Endothelial cell of umbilical vein (primary cell): ENCODE data around the gene PLCB4. TPM values are rescaled to one million over a fixed set of nuclear protein-coding genes. Genes with fewer than 3 reads are reported as not detected.

ENCODE experiments used
- BruUV-seq: library from RNA; stranded (reverse); fragments of 400-500 nt; replicated peaks from 2 replicates; lab custom pipeline; 2021; lab: Mats Ljungman, UMichigan
- CTCF ChIA-PET: fragments of 300-600, 350-600 bp; sonication (Branson Sonifier 250); formaldehyde crosslinking; loops from one replicate; lab custom pipeline; 2021; ENCODE audit warnings: antibody characterized with exemption, inconsistent platforms; lab: Charles Lee
- POLR2A ChIA-PET: fragments of 300-600, 350-600 bp; sonication (Branson Sonifier 250); formaldehyde crosslinking; loops from one replicate; lab custom pipeline; 2021; ENCODE audit warnings: antibody characterized with exemption, inconsistent platforms; lab: Charles Lee
- DNase-seq: peaks from one replicate; pipeline ENCODE4 v3.0.0-alpha.2; 2011; ENCODE audit warnings: low read depth, low spot score
- FAIRE-seq: peaks from 2 replicates; lab custom pipeline; 2011; peaks lifted over from hg19 to GRCh38; lab: Jason Lieb, UNC
- H2AFZ ChIP-seq: 2 replicates; pipeline ENCODE4 v1.6.0; 2012; ENCODE audit warnings: low read depth, low read length, control low read depth, inconsistent platforms
- H3K27ac ChIP-seq: 2 replicates; pipeline ENCODE4 v1.5.1; 2011; ENCODE audit warnings: low read depth, mild to moderate bottlenecking, control low read depth, low read length, moderate library complexity; ENCODE audit not compliant: insufficient read depth
- H3K27me3 ChIP-seq, 2 experiments: 2 replicates each; pipeline versions ENCODE4 v1.6.0 to v1.6.1; 2011; ENCODE audit warnings: low read length in 2 of 2, mixed read lengths in 1 of 2; ENCODE audit not compliant: control insufficient read depth in 2 of 2, insufficient read depth in 2 of 2
- H3K36me3 ChIP-seq, 2 experiments: 2 replicates in 1 of 2; 3 replicates in 1 of 2; pipeline ENCODE4 v1.5.1; 2011; ENCODE audit warnings: low read length in 2 of 2, mild to moderate bottlenecking in 1 of 2, moderate library complexity in 1 of 2; ENCODE audit not compliant: control insufficient read depth in 2 of 2, insufficient read depth in 2 of 2; ENCODE audit errors: extremely low read depth in 1 of 2
- H3K4me1 ChIP-seq: 3 replicates; pipeline ENCODE4 v1.5.1; 2011; ENCODE audit warnings: mild to moderate bottlenecking, low read length; ENCODE audit not compliant: control insufficient read depth, insufficient read depth; ENCODE audit errors: extremely low read depth
- H3K4me2 ChIP-seq: 2 replicates; pipeline ENCODE4 v1.6.1; 2011; ENCODE audit warnings: low read length, control low read depth, mixed read lengths; ENCODE audit not compliant: insufficient read depth
- H3K4me3 ChIP-seq, 3 experiments: fragments of 200-600 bp in 1 of 3; sonication (generic), shearing (Covaris generic) in 1 of 3; replicated peaks in 1 of 3; 2 replicates each; pipeline ENCODE4 v1.5.1; 2011 to 2016; ENCODE audit warnings: control low read depth in 3 of 3, low read length in 3 of 3, mild to moderate bottlenecking in 2 of 3, inconsistent platforms in 1 of 3, low read depth in 1 of 3, moderate library complexity in 1 of 3; ENCODE audit not compliant: insufficient read depth in 1 of 3
- H3K79me2 ChIP-seq: 2 replicates; pipeline ENCODE4 v1.6.0; 2012; ENCODE audit warnings: low read length, inconsistent platforms; ENCODE audit not compliant: control insufficient read depth, insufficient read depth
- H3K9ac ChIP-seq: replicated peaks from 2 replicates; pipeline ENCODE3; 2011; ENCODE audit warnings: low read length, control low read depth; ENCODE audit not compliant: insufficient read depth; ENCODE audit errors: extremely low read depth
- H3K9me1 ChIP-seq: replicated peaks from 3 replicates; pipeline ENCODE4 v1.6.0; 2011; ENCODE audit warnings: mild to moderate bottlenecking, low read length; ENCODE audit not compliant: control insufficient read depth, insufficient read depth; ENCODE audit errors: extremely low read depth
- H3K9me3 ChIP-seq: replicated peaks from 2 replicates; pipeline ENCODE4 v1.5.1; 2012; ENCODE audit warnings: low read length, inconsistent platforms; ENCODE audit not compliant: control insufficient read depth, insufficient read depth
- H4K20me1 ChIP-seq: replicated peaks from 2 replicates; pipeline ENCODE3; 2011; ENCODE audit warnings: mild to moderate bottlenecking, low read length; ENCODE audit not compliant: control insufficient read depth, insufficient read depth; ENCODE audit errors: extremely low read depth
- CTCF ChIP-seq, 2 donors: IDR thresholded peaks; 1 replicate in 1 of 2; 2 replicates in 1 of 2; pipeline ENCODE4 v1.5.1; 2011; ENCODE audit warnings: low read length in 2 of 2, mild to moderate bottlenecking in 2 of 2, moderate library complexity in 2 of 2, control low read depth in 1 of 2, inconsistent platforms in 1 of 2, low read depth in 1 of 2; ENCODE audit not compliant: insufficient read depth in 1 of 2; ENCODE audit errors: extremely low read depth in 1 of 2
- EZH2 ChIP-seq: IDR thresholded peaks from 2 replicates; pipeline ENCODE4 v1.6.1; 2012; ENCODE audit warnings: borderline replicate concordance, low read depth, mild to moderate bottlenecking, moderate library complexity, low read length, inconsistent platforms; ENCODE audit not compliant: severe bottlenecking
- FOS ChIP-seq: IDR thresholded peaks from 2 replicates; pipeline ENCODE4 v1.6.1; 2011; ENCODE audit warnings: mild to moderate bottlenecking, low read length, moderate library complexity, borderline replicate concordance; ENCODE audit not compliant: insufficient read depth
- GATA2 ChIP-seq: IDR thresholded peaks from 2 replicates; pipeline ENCODE4 v1.7.0; 2011; ENCODE audit warnings: low read depth, mild to moderate bottlenecking, moderate library complexity, mixed read lengths, low read length; ENCODE audit not compliant: insufficient read length, insufficient read depth
- JUN ChIP-seq: IDR thresholded peaks from 2 replicates; pipeline ENCODE4 v1.6.1; 2011; ENCODE audit warnings: borderline replicate concordance, low read depth; ENCODE audit not compliant: insufficient read length, insufficient read depth
- MAX ChIP-seq: IDR thresholded peaks from 2 replicates; pipeline ENCODE4 v1.6.1; 2011; ENCODE audit not compliant: insufficient read depth, insufficient read length
- MYC ChIP-seq: IDR thresholded peaks from one replicate; pipeline ENCODE4 v1.6.1; 2011; ENCODE audit warnings: mild to moderate bottlenecking, low read depth, low read length
- POLR2A ChIP-seq: IDR thresholded peaks from 2 replicates; pipeline ENCODE4 v1.6.1; 2012; ENCODE audit warnings: low read depth, mild to moderate bottlenecking, control low read depth, low read length
- POLR2AphosphoS5 ChIP-seq: IDR thresholded peaks from 2 replicates; pipeline ENCODE4 v1.6.1; 2012; ENCODE audit warnings: low read depth, mild to moderate bottlenecking, control low read depth, low read length, moderate library complexity; ENCODE audit not compliant: insufficient read depth
- dilution Hi-C: fragments of 300-500 bp; cut with MboI; formaldehyde crosslinking; loops from one replicate; pipeline ENCODE4 v1.15.0; 2019; ENCODE audit warnings: low sequenced_read_pairs; ENCODE audit not compliant: extremely low pct_ligation_motif_present
- intact Hi-C: fragments of 100-400 bp; cut with micrococcal nuclease; formaldehyde crosslinking; loops from one replicate; pipeline ENCODE4 v1.10.0; 2022
- polyA plus RNA-seq, 4 experiments: library from polyadenylated mRNA; depleted of rRNA in 3 of 4; stranded (reverse) in 3 of 4; unstranded in 1 of 4; fragments of >200 nt; gene quantifications; 2 replicates each; pipeline versions ENCODE4 v1.2.1 to v1.2.3, GENCODE V29; 2011 to 2012; ENCODE audit warnings: missing spikeins in 1 of 4
- total RNA-seq: library from RNA; stranded (reverse); gene quantifications from 2 replicates; pipeline ENCODE4 v1.2.3, GENCODE V29; 2021

PLCB4 gene
- total and polyA plus RNA-seq, 2 donors (not counting 3 experiments of a cell fraction or from before 2014, with no cell fraction given): 0.37 to 1.7 TPM

GRCh38 chr20:9021699-9022098 is 47.2 kb upstream of the PLCB4 start:
- Histone ChIP-seq H3K9ac (no peak overlapping the region), H4K20me1 (no peaks in the 10 kb centered on the region), H3K27me3 (no peaks in the 10 kb centered on the region), H3K36me3 (no peaks in the 10 kb centered on the region), H3K4me2 (no peak overlapping the region), H3K4me3 (no peak overlapping the region), H3K27ac (no peak overlapping the region), H2AFZ (no peak overlapping the region), H3K79me2 (no peaks in the 10 kb centered on the region), H3K4me1 (no peaks in the 10 kb centered on the region), H3K9me3 (no peaks in the 10 kb centered on the region), H3K9me1 (no peaks in the 10 kb centered on the region)
- TF ChIP-seq JUN (no peak), POLR2A (no peak), GATA2 (no peak), EZH2 (no peak), FOS (no peak), MAX (no peak)
- dilution Hi-C loops: no loop called here
- no TSS peak for BruUV-seq
- ChIA-PET CTCF (no interaction called here), POLR2A (no interaction called here)
- DNase-seq (no peak), FAIRE-seq (no peak)
- intact Hi-C loops: no loop called here

- no peak overlapping the region for H2AFZ ChIP-seq
- H3K9me1 ChIP-seq: no peaks in the 10 kb centered on the region
- intact Hi-C loops (no loop called here), dilution Hi-C loops (no loop called here)
- H3K36me3 ChIP-seq: no peaks in the 10 kb centered on the region
- no peaks in the 10 kb centered on the region for H3K9me3 ChIP-seq
- no peak for TF ChIP-seq GATA2
- TF ChIP-seq POLR2A: no peak
- TF ChIP-seq MYC: no peak
- TF ChIP-seq MAX: no peak
- no peak for TF ChIP-seq JUN
- no peak for TF ChIP-seq EZH2
- no peak for TF ChIP-seq CTCF (IDR thresholded peaks at IDR 0.05; ENCODE audit: extremely low read depth in 1 of 2, insufficient read depth in 1 of 2, low read depth in 1 of 2, low read length in 2 of 2)
- no peak for TF ChIP-seq FOS
- no peak for TF ChIP-seq POLR2AphosphoS5
- no peak for FAIRE-seq
- DNase-seq: no peak
- no peak overlapping the region for H3K9ac ChIP-seq
- no peaks in the 10 kb centered on the region for H3K4me1 ChIP-seq
- H3K79me2 ChIP-seq: no peaks in the 10 kb centered on the region
- no peaks in the 10 kb centered on the region for H4K20me1 ChIP-seq
- H3K27me3 ChIP-seq: no peaks in the 10 kb centered on the region
- BruUV-seq: no TSS peak
- H3K27ac ChIP-seq: no peak overlapping the region
- ChIA-PET CTCF (no interaction called here), POLR2A (no interaction called here)
- no peak overlapping the region for H3K4me3 ChIP-seq
- H3K4me2 ChIP-seq: no peak overlapping the region
Measured at GRCh38 chr20:9022376-9022775, 46.5 kb upstream of the PLCB4 start.
